AG04449 (cell line): ENCODE measurements around the gene TEPSIN.

Source experiments
- CTCF ChIA-PET: fragments of 350-600 bp; formaldehyde crosslinking; extraction: SDS; loops from one replicate; lab custom pipeline; 2021; ENCODE audit warnings: antibody characterized with exemption; lab: Yijun Ruan, JAX
- POLR2A ChIA-PET: fragments of 400-600, 350-600 bp; formaldehyde crosslinking; extraction: SDS; loops from one replicate; lab custom pipeline; 2020; ENCODE audit warnings: antibody characterized with exemption, inconsistent platforms; lab: Yijun Ruan, JAX
- DNase-seq: peaks from one replicate; pipeline ENCODE4 v3.0.0-alpha.2; 2010; ENCODE audit warnings: low read depth, low spot score
- H3K4me3 ChIP-seq: 2 replicates; pipeline ENCODE4 v1.5.1; 2011; ENCODE audit warnings: low read depth, mild to moderate bottlenecking, control low read depth, low read length
- CTCF ChIP-seq: IDR thresholded peaks from one replicate; pipeline ENCODE4 v1.5.1; 2011; ENCODE audit warnings: mild to moderate bottlenecking, moderate library complexity, low read length, control low read depth, inconsistent platforms; ENCODE audit not compliant: insufficient read depth; ENCODE audit errors: missing control alignments

Gene TEPSIN

GRCh38 chr17:81198826-81199481, 39.9 kb downstream of the TEPSIN start:
- TF ChIP-seq CTCF, result no peak
- no peak for DNase-seq
- POLR2A ChIA-PET, result no interaction called here
- H3K4me3 ChIP-seq, result no peak overlapping the region
- CTCF ChIA-PET, result interaction anchor here (1.8 to 5.5 kb wide), 3 partner anchors 11 to 57 kb away, joined by 5 to 36 read pairs (median 28); no protein-coding TSS in a partner anchor

- ChIA-PET POLR2A (no interaction called here), CTCF (interaction anchor here (0.8 to 5.5 kb wide), 5 partner anchors 10 to 175 kb away, joined by 3 to 36 read pairs (median 4); no protein-coding TSS in a partner anchor)
- no peak overlapping the region for H3K4me3 ChIP-seq
- no peak for DNase-seq
- no peak for TF ChIP-seq CTCF
Observed at GRCh38 chr17:81197831-81198490, 40.9 kb downstream of the TEPSIN start.

- H3K4me3 ChIP-seq, result no peak overlapping the region
- ChIA-PET POLR2A (no interaction called here), CTCF (interaction anchor here (0.8 to 5.5 kb wide), 4 partner anchors 9 to 174 kb away, joined by 3 to 36 read pairs (median 4); no protein-coding TSS in a partner anchor)
- no peak for TF ChIP-seq CTCF
- no peak for DNase-seq
Observed at GRCh38 chr17:81197409-81197795, 41.5 kb downstream of the TEPSIN start.

GRCh38 chr17:81196505-81197408, 42.1 kb downstream of the TEPSIN start:
- no peak for TF ChIP-seq CTCF
- DNase-seq, result no peak
- ChIA-PET POLR2A (no interaction called here), CTCF (interaction anchor here (0.8 to 1.3 kb wide), 4 partner anchors 54 to 173 kb away, joined by 3 to 4 read pairs (median 3); no protein-coding TSS in a partner anchor)
- no peak overlapping the region for H3K4me3 ChIP-seq

GRCh38 chr17:81195941-81196495, 42.8 kb downstream of the TEPSIN start:
- H3K4me3 ChIP-seq, result no peak overlapping the region
- DNase-seq, result no peak
- ChIA-PET POLR2A (no interaction called here), CTCF (interaction anchor here (1.3 kb wide), 1 partner anchor 172 kb away, joined by 3 read pairs; no protein-coding TSS in a partner anchor)
- TF ChIP-seq CTCF, result no peak
